Inflammatory macrophage treated with lipopolysaccharide for 4 hours (primary cell): Measurements from ENCODE around the gene OTOG.

Experiments used
- DNase-seq: peaks from one replicate; pipeline ENCODE4 v3.0.0-alpha.2; 2020

Gene OTOG

DNA sequence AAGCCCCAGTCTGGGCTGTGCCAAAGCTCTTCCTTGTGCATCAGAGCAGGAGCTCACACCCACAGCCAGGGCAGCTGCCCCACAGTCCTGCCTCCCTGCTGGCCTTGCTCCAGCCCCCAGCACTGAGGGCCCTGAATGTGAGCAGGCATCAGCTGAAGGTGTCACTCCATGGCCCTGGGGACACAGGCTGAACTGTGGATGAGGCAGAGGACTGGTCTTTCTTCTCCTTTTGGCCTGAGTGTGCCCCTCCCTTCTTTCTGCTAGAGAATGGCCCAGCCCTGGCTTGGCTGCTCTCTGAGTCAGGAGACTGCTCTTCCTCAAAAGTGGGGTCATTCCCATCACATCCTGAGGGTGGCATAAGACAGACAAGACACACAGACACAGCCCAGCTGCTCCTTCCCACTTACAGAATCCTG lies 16.2 kb downstream of the OTOG start:
- peak; percentile 35 for DNase-seq

DNA sequence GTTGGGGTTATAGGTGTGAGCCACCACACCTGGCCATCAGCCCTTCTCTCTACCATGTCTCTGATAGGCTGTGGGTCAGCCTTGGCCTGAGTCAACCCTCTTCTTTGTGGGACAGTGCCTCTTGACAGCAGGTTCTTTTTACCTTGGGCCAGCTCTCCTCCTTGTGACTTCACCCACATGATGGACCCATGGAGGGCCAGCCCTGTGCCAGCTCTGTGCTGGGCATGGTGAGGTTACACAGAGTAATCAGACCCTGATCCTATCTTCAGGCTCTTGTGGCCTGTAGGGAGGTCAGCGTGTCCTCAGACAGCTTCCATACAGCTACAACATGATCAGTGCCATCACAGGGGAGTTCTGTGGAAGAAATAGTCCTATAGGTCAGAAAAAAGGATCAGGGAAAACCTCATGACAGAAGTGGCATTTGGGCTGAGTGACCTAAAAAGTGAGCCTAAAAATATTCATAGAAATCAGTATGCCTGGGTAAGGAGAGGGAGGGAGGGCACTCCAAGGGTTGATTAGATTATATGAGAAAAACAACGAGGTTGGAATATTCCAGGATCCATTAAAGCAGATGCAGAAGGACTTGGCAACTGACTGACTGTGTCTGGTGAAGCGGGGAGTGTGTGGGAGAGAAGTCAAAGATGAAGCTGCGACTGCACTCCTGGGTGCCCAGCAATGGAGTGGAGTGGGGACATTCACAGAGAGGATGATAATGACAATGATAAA lies 17.1 kb downstream of the OTOG start:
- DNase-seq: no peak

DNA sequence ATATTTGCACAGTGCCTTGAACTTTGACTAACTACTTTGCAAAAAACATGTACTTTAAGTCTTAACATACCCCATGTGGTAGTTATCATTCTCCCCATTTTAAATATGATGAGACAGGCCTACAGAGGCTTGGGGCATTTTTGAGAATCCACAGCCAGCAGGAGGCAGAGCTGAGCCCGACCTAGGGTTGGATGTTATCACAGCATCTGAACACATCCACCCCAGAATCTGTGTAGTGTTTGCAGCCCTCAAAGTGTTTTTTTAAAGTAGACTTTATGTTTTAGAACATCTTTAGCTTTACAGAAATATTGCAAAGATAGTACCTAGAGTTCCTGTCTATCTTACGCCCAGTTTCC lies 17.6 kb downstream of the OTOG start:
- no peak for DNase-seq

DNA sequence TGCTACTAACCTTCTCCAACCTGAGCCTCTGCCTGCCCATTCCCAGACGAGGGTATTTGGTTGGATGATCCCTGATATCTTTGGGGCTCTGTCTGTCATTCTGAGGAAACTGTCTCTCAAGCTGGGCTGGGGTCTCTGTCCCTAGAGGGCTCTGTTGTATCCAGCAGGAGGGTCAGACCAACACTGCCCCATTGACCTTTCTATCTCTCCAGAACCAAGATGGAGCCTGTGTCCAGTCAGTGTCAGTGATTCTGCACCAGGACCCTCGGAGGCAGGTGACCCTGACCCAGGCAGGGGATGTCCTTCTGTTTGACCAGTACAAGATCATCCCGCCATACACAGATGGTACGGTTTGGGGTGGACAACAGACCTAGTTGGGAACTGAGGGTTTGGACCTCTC lies 21.9 kb downstream of the OTOG start:
- no peak for DNase-seq

DNA sequence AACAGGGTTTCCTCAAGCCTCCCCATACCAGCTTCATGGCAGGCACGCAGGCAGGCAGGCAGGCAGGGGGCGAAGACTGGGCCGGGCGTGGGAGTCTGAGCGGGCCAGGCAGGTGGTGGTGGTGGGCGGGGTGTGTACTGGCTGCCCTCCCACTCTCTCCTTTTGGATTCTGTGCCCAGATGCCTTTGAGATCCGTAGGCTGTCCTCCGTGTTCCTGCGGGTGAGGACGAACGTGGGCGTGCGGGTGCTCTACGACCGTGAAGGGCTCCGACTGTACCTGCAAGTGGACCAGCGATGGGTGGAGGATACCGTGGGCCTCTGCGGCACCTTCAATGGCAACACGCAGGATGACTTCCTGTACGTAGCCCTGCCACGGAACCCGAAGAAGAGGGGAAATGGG lies 23.0 kb downstream of the OTOG start:
- no peak for DNase-seq

DNA sequence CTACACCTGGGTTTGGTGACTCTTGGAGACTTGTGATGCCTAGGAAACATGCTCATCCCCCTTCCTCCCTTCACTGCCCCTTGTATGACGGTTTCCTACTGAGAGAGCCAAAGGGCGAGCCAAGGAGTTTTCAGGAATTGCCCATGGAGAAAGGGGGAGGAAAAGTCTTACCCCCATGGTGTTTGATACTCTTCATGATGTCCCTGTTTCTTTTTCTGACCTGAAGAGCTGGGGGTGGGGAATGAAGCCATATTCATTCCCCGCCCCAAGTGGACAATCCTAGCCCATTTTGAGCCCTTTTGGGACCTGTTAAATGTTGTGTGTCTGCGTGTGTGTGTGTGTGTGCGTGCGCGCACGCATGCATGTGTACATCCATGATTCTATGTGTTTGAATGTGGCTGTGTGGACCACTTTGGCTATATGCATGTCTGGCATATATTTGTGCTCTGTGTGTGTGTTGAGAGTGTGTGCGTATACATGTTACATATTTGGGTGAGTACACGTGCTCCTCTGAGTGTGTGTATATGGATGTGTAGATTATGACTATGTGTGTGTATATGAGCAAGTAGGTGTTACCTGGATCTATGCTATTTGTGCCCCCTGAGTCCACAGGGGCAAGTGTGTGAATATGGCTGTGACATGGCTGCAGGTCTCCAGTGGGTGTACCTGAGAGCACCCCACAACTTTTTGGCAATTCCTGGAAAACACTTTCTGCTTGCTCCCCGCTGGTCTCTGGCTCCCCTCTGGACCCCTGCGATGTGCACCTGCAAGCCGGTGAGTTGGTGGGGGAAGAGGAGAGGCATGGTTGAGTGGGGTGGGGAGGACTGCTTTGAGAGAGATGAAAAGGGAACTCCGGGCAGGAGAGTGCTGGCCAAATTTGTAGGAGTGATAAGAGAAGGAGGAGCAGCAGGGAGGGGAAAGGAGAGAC lies 24.6 kb downstream of the OTOG start:
- no peak for DNase-seq

DNA sequence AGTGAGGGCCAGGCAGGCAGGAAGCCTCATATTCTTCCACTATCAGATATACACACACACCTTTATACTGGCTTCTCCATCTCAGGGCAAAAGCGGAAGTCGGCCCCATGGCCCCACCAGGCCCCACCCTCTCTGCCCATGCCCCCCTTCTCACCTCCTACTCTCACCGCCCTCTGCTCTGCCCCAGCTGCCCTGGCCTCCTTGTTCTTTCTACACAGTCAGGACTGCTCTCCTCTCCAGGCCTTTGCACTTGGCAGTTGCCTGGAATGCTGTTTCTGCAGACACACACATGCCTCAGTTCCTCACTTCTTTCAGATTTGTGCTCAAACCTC lies 25.3 kb downstream of the OTOG start:
- DNase-seq: no peak

DNA sequence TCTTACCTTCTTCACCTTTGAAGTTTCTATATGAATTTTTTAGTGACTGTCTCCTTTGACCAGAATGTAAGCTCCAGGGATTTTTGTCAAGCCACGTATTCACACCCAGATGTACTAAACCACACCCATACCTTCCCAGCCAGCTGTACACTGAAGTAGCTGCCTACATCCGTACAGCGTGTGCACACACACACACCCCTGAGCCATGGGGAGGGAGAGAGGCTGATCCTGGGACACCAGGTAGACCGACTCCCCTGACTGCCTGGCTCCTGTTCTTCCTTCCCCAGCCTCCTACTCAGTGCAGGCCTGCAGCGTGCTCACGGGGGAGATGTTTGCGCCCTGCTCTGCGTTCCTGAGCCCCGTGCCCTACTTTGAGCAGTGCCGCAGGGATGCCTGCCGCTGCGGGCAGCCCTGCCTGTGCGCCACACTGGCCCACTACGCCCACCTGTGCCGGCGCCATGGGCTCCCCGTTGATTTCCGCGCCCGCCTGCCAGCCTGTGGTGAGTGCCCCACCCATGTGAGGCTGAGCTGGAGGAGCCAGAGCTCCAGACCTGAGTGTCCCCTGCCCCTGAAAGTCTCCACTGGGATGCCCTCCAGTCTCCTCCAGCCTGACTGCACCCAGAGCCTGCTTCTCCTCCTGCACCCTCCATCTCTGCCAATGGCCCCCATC lies 25.9 kb downstream of the OTOG start:
- DNase-seq: no peak

DNA sequence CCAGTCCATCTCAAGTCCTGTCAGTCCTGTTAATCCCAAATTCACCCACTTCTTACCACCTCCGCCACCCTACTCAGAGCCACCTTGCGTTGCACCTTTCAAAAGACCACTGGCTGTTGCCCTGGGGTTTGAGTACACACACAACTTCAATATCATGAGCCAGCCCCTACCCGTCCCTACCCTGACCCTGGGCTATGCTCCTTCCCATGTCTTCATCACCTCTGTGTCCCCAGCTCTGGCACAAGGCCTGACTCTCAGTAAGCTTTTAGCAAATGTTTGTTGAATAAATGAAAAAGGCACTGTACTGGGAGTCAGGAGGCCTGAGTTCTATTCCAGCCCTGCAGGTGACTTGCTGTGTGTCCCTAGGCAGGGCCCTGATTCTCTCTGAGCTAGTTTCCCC lies 26.5 kb downstream of the OTOG start:
- DNase-seq: no peak

DNA sequence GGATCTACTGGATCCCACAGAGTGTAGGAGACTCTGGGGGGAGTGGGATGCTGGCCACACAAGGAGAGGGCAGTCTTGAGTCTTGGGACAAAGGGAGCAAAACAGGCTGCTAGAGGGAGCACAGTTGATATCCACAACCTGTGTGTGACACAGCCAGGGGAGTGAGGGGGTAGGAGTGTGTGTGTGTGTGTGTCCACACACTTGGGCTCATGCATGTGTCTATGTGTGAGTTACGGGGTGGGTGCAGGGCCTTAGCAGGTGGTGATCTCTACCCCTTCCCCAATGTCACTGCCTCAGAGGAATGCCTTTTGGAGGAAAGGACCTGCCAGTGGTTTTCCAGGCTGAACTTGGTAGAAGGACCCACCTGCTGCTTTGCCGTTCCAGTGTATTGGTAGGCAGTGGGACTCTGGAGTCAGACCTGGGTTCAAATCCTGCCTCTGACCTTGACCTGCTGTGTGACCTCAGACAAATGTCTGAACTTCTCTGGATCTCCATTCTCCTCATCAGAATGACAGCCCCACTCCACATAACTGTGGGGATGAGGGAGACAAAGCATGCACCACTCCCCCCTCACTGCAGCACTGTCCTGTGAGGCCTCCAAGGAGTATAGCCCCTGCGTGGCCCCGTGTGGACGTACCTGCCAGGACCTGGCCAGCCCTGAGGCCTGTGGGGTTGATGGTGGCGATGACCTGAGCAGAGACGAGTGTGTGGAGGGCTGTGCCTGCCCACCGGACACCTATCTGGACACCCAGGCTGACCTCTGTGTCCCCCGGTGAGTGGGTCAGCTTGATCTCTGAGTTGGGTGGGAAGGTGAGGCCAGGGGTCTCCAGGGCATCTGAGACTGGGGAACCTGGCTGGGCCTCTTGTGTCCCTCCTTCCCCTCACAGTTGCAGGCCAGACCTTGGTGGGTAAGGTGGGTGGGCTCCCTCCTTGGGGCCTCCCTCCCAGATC lies 27.4 kb downstream of the OTOG start:
- no peak for DNase-seq

DNA sequence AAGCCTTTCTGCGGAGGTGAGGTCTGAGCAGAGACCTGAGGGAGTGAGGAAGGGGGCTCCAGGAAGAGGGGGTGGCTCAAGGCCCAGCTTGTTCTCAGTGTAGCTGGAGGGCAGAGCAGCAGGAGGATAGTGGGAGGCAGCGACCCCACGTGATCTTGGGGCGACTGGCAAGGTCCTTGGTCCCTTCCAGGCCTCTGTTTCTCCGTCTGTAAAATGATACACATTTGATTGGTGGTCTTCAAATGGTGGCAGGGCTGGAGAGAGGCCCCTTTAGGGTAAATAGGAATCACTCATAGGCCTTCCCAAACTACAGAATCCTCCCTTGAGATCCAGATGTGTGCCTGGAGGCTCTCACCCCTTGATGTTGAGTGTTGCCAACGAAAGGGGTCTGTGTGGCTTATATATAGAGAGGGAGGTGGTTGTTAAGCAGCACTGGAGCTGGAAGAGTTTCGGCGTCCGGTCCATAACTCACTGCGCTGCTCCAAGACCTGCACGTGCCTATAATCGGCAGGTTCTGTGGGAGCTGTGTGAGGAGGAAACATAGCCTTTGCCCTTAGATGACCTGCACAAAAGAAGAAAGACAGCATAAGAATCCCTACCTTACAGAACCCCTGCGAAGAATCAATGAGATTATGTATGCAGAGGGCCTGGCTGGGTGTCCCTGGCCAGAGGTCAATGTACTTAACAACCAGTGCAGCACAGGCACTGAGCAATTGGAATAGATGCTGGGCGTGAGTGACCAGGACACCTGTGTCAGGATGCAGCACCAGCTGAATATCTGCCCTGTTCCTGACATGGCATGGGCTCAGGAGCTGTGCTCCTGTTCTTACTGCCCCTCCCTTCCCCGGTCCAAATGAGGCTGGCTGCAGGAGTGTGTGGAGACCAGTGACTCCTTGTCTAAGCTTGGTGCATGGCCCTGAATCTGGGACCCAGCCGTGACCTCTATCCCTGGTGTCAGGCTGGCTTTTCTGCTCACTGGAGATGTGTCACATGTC lies 28.7 kb downstream of the OTOG start:
- DNase-seq: no peak

DNA sequence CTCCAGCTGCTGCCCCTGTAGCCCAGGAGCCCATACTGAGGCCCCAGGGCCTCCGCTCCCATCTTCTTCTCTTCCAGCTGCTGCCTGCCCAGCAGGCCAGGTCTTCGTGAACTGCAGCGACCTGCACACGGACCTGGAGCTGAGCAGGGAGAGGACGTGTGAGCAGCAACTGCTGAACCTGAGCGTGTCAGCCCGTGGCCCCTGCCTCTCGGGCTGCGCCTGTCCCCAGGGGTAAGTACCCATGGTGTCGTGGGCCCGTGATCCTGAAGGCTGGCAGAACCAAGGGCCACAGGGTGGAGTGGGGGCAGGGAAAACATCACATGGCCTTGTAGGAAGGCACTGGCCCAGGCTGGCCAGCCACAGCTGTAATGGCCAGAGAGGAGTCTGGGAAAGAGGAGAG lies 31.2 kb downstream of the OTOG start:
- DNase-seq: no peak

DNA sequence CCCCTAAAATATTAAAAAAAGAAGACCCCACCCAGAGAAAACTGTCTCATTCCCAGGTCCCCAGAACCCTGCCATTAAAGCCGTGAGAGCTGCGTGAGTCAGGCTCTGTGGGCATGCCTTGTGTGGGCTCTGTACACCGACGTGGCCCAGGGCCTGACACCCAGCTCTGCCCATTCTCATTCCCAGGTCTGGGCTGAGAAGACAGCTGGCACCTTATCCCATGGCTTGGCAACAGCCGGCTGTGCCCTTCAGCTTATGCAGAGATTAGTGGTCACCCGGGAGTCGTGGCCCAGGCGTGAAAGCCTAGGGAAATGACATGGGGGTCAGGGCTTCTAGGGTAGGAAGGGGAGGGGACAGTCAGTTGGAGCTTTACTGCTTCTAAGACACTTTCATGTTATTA lies 31.9 kb downstream of the OTOG start:
- no peak for DNase-seq

DNA sequence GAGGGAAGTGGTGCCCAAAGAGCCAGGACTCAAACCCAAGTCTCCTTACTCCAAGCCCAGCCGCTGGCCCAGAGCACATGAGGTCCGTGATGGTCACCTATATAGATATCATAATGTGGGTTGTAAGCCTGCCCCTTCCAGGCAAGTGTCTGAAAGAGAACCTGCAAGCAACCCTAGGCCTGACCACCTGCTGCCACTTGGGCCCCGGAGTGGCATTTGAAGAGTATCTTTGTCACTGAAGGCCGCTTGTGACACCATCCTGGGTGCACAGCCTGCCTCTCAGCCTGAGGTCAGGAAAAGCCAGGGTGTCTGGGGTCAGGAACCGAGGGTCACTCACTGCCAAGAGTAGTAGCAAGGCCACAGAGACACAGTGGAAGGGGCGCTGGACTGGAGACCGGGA lies 32.4 kb downstream of the OTOG start:
- DNase-seq: no peak

DNA sequence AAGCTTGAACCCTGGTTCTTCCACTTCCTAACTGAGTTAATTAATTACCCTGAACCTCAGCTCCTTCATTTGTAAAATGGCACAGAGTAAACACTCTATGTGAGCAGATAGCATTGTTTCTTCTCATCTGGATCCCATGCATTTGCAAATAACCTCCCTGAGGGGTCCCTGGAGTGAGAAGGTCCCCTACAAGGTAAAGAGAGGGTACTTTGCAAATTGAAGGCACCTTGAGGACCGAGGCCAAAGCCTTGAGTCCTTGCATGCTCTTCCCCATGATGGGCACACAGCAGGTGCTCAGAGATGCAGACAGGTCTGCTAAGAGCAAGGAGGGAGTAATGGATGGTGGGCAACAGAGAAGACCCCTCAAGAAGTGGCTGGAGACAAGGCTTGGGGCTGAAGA lies 33.2 kb downstream of the OTOG start:
- no peak for DNase-seq

DNA sequence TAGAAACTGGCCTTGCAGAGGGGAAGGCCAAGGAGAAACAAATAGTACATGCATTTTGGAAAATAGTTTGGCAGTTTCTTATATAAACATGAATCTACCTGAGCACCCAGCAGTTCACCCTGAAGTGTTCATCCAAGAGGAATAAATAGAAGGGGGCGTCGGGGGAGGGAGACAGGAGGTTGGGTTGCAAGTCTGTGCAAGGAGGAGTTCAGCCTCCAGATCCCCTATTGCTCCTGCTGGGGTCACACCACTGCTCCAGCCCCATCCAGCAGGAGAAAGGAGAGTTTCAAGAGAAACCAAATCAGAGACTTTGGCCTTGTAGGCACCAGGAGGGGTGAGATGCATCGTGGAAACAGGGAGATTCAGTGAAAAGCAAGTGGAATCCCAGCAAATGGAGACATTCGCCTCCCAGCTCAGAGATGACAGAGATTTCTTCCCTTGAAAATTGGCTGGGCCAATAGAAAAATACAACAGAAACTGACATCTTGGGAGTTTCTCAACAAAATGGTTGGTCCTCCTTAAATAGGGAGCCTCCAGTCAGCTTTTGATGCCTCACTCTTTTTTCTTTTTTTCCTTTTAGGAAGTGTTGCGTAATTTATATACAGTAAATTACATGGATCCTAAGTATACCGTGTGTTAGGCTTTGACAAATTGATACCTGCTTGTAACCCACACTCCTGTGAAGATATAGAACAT lies 34.1 kb downstream of the OTOG start:
- no peak for DNase-seq

DNA sequence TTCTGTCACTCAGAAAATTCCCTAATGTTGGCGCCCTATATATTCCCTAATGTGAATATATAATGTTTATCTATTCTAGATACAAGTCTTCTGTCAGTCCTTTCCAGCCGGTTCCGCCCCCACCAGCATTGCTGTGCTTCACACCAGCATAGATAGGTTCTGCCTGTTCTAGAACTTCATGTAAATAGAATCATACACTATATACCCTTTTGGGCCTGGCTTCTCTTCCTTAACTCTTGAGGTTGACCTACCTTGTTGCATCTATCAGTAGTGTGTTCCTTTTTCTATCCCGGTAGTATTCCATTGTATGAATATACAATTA lies 34.6 kb downstream of the OTOG start:
- DNase-seq: no peak

DNA sequence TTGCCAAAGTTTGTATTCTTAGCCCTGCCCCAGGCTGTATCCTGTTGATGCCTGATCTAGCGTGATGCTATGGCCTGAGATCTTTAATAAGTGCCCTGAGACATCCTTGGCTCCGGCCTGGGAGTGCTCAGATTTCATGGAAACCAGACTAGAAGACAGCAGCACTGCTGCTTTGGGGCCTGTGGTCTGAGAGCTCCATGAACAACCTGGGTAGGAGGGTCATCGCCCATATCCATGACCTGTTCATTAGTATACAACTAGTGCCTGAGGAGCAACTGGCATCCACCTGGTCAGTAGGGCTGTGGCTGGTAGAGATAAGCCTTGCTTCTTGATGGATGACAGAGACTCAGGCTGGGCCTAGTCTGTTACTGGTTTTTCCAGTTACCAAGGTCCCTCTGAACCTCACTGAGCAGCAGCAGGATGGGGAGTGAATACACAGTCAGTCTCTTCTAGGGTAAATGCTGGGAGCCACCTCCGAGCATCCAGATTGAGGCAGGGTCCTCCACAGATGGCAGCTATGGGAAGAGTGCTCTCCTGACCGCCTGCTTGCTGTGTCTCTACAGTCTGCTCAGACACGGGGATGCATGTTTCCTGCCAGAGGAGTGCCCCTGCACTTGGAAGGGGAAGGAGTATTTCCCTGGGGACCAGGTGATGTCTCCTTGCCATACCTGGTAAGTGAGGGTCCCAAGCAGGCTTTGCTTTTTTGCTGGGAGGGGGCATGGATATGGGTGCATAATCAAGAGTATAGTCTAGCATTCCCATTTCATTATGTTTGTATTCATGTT lies 39.0 kb downstream of the OTOG start:
- no peak for DNase-seq

DNA sequence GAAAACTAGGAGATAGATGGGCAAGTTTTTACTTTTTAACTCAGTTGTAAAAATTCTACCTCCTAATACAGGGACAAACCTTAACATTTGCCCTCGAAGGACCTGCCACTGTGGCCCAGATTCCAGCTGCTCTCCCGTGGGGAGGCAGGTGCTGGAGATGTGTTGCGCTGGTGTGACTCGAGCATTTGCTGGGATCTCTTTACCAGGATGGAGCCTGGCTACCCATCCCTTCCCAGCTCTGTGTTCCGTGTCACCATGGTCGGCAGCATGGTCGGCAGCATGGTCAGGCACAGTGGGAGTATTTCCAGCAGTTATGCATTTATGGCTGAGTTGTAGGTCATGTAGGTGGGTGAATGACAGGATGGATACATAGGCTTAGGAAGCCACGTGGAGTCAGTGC lies 41.1 kb downstream of the OTOG start:
- no peak for DNase-seq

DNA sequence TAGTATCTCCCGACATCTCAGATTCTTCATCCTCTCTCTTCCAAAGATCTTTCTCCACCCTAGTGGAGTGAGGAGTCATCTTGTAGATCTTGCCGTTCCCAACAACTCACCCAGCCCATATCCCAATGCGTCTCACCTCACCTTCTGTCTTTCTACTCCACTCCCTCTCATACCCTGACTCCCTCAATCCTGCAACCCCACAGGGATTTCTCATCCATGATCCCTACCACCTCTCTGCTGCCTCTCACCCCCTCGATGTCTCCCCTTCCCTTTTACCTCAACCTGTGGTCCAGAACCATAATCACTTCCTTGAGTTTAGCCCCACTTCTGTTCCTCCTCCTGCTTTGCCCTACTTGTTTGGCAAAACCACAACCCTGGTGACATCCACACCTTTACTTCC lies 41.7 kb downstream of the OTOG start:
- DNase-seq: no peak
